ENCODE results near the gene USP15.

Gene USP15

DNA sequence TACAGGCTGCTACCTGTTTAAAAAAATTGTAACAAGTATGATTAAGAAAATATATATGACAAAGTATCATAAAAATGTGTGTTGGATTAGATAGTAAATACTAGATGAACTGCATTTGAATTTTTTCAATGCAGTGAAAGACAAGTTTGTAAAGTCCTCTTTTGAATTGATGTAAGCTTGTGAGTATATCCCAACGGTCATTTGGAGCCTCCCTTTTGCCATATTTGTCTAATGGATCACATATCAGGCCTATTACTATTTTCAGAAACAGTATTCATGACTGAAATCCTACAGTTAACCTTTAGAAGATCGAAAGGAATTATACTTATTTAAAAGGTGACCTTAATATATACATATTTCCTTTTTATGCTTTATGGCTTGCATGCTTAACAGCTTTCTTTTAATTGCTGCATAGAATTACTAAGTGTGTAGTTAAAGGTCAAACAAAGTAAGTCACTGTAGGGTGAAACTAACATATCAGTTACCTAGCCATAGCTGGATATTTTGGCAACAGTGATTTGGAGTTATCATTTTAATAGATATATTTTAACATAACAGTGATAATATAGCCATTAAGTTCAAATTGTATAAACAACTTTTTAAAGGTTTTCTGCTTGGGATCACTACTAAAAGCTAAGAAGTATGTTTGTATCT lies 53.6 kb downstream of the USP15 start:
- TF ChIP-seq, protein P1, sequence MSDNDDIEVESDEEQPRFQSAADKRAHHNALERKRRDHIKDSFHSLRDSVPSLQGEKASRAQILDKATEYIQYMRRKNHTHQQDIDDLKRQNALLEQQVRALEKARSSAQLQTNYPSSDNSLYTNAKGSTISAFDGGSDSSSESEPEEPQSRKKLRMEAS (IDR thresholded peaks at IDR 0.05) = no peak
- no peak for TF ChIP-seq FOXM1 (IDR thresholded peaks at IDR 0.05; ENCODE audit: borderline replicate concordance, low read depth)
- TF ChIP-seq TEAD4 (IDR thresholded peaks at IDR 0.05) = no peak
- no peak for TF ChIP-seq CEBPB (IDR thresholded peaks at IDR 0.05)
- TF ChIP-seq TCF12 (IDR thresholded peaks at IDR 0.05; ENCODE audit: low read depth) = no peak
- TF ChIP-seq USF1 (IDR thresholded peaks at IDR 0.05) = no peak
- TF ChIP-seq YY1 (IDR thresholded peaks at IDR 0.05; ENCODE audit: low read depth) = no peak
- TF ChIP-seq, protein P2, sequence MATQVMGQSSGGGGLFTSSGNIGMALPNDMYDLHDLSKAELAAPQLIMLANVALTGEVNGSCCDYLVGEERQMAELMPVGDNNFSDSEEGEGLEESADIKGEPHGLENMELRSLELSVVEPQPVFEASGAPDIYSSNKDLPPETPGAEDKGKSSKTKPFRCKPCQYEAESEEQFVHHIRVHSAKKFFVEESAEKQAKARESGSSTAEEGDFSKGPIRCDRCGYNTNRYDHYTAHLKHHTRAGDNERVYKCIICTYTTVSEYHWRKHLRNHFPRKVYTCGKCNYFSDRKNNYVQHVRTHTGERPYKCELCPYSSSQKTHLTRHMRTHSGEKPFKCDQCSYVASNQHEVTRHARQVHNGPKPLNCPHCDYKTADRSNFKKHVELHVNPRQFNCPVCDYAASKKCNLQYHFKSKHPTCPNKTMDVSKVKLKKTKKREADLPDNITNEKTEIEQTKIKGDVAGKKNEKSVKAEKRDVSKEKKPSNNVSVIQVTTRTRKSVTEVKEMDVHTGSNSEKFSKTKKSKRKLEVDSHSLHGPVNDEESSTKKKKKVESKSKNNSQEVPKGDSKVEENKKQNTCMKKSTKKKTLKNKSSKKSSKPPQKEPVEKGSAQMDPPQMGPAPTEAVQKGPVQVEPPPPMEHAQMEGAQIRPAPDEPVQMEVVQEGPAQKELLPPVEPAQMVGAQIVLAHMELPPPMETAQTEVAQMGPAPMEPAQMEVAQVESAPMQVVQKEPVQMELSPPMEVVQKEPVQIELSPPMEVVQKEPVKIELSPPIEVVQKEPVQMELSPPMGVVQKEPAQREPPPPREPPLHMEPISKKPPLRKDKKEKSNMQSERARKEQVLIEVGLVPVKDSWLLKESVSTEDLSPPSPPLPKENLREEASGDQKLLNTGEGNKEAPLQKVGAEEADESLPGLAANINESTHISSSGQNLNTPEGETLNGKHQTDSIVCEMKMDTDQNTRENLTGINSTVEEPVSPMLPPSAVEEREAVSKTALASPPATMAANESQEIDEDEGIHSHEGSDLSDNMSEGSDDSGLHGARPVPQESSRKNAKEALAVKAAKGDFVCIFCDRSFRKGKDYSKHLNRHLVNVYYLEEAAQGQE (IDR thresholded peaks at IDR 0.05; ENCODE audit: low read depth) = no peak
- TF ChIP-seq ZBTB7A (IDR thresholded peaks at IDR 0.05; ENCODE audit: low read depth) = no peak
- no peak for TF ChIP-seq EGR1 (IDR thresholded peaks at IDR 0.05)
- TF ChIP-seq TAF1 (IDR thresholded peaks at IDR 0.05; ENCODE audit: low read depth) = no peak

GRCh38 chr12:62317017-62317416 lies 56.8 kb downstream of the USP15 start:
- no peak for TF ChIP-seq TEAD4 (IDR thresholded peaks at IDR 0.05)
- TF ChIP-seq NFIC (IDR thresholded peaks at IDR 0.05) = no peak
- no peak for TF ChIP-seq CREB1 (IDR thresholded peaks at IDR 0.05; ENCODE audit: low read depth)
- TF ChIP-seq, protein P2 (IDR thresholded peaks at IDR 0.05; ENCODE audit: low read depth) = no peak
- no peak for TF ChIP-seq USF1 (IDR thresholded peaks at IDR 0.05)
- TF ChIP-seq RAD21 (IDR thresholded peaks at IDR 0.05; ENCODE audit: low read depth) = no peak
- no peak for TF ChIP-seq ZBTB7A (IDR thresholded peaks at IDR 0.05; ENCODE audit: low read depth)
- TF ChIP-seq, protein P1 (IDR thresholded peaks at IDR 0.05) = no peak
- no peak for TF ChIP-seq EGR1 (IDR thresholded peaks at IDR 0.05)

GRCh38 chr12:62319058-62319457 lies 58.9 kb downstream of the USP15 start:
- TF ChIP-seq ZBTB7A (IDR thresholded peaks at IDR 0.05; ENCODE audit: low read depth) = no peak
- no peak for TF ChIP-seq TCF12 (IDR thresholded peaks at IDR 0.05; ENCODE audit: low read depth)
- TF ChIP-seq EGR1 (IDR thresholded peaks at IDR 0.05) = no peak

DNA sequence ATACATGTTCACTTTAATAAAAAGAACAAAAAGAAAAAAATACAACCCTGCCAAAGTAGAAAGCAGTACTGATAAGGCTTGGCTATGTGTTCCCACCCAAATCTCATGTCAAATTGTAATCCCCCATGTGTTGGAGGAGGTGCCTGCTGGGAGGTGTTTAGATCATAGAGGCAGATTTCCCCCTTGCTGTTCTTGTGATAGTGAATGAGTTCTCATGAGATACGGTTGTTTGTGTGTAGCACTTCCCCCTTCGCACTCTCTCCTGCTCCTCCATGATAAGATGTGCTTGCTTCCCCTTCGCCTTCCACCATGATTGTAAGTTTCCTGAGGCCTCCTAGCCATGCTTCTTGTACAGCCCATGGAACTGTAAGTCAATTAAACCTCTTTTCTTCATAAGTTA lies 59.9 kb downstream of the USP15 start:
- TF ChIP-seq, protein P2 (IDR thresholded peaks at IDR 0.05; ENCODE audit: low read depth) = no peak
- TF ChIP-seq EP300 (IDR thresholded peaks at IDR 0.05; ENCODE audit: borderline replicate concordance) (no peak), USF1 (IDR thresholded peaks at IDR 0.05) (no peak)

- TF ChIP-seq RAD21 (IDR thresholded peaks at IDR 0.05; ENCODE audit: low read depth) = no peak
- TF ChIP-seq TAF1 (IDR thresholded peaks at IDR 0.05; ENCODE audit: low read depth) = no peak
- TF ChIP-seq, protein P1 (IDR thresholded peaks at IDR 0.05) = no peak
- TF ChIP-seq, protein P2 (IDR thresholded peaks at IDR 0.05; ENCODE audit: low read depth) = no peak
- TF ChIP-seq CREB1 (IDR thresholded peaks at IDR 0.05; ENCODE audit: low read depth) = no peak
- no peak for TF ChIP-seq USF1 (IDR thresholded peaks at IDR 0.05)
These were observed 63.2 kb downstream of the USP15 start for GRCh38 chr12:62323386-62323785.
